Brain microvascular endothelial cell (primary cell): ENCODE results near the gene CCR9.

Experiments used
- DNase-seq: peaks from one replicate; pipeline ENCODE4 v3.0.0-alpha.2; 2020
- H3K27ac ChIP-seq: fragments of 250-450 bp; sonication (Bioruptor Pico); 2 replicates; pipeline ENCODE4 v1.5.1; 2020; ENCODE audit warnings: mild to moderate bottlenecking, moderate library complexity
- H3K27me3 ChIP-seq: fragments of 250-450 bp; sonication (Bioruptor Pico); replicated peaks from 2 replicates; pipeline ENCODE4 v1.5.1; 2020; ENCODE audit warnings: mild to moderate bottlenecking
- H3K36me3 ChIP-seq: fragments of 250-450 bp; sonication (Bioruptor Pico); replicated peaks from 2 replicates; pipeline ENCODE4 v1.5.1; 2020; ENCODE audit warnings: mild to moderate bottlenecking
- H3K4me3 ChIP-seq: 2 replicates; pipeline ENCODE4 v1.5.1; 2011; ENCODE audit warnings: low read depth, mild to moderate bottlenecking, control low read depth, low read length, moderate library complexity
- in situ Hi-C: cut with HindIII; loops from 2 replicates; pipeline ENCODE4 v1.10.0; 2017; ENCODE audit warnings: low sequenced_read_pairs, low pct_ligation_motif_present
- TF ChIP-seq, protein P1 (sequence below): IDR thresholded peaks from 2 replicates; pipeline ENCODE4 v1.5.1; 2011; ENCODE audit warnings: low read depth, mild to moderate bottlenecking, moderate library complexity, low read length, control low read depth, inconsistent platforms; ENCODE audit errors: missing control alignments

CCR9 gene

GRCh38 chr3:45946875-45947274 lies 60.5 kb downstream of the CCR9 start:
- H3K27me3 ChIP-seq, result no peaks in the 10 kb centered on the region

DNA sequence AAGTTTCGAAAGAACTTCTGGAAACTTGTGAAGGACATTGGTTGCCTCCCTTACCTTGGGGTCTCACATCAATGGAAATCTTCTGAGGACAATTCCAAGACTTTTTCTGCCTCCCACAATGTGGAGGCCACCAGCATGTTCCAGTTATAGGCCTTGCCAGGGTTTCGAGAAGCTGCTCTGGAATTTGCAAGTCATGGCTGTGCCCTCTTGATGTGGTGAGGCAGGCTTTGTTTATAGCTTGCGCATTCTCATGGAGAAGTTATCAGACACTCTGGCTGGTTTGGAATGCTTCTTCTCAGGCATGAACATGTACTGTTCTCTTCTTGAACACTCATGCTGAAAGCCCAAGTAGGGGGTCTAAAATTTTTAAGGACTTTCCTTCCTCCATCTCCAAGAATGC lies 61.0 kb downstream of the CCR9 start:
- in situ Hi-C loops, result no loop called here
- no peak for DNase-seq
- Histone ChIP-seq H3K27ac (no peak overlapping the region), H3K27me3 (no peaks in the 10 kb centered on the region), H3K36me3 (peaks cover 22% of the 10 kb centered on the region), H3K4me3 (no peak overlapping the region)
- TF ChIP-seq, protein P1, sequence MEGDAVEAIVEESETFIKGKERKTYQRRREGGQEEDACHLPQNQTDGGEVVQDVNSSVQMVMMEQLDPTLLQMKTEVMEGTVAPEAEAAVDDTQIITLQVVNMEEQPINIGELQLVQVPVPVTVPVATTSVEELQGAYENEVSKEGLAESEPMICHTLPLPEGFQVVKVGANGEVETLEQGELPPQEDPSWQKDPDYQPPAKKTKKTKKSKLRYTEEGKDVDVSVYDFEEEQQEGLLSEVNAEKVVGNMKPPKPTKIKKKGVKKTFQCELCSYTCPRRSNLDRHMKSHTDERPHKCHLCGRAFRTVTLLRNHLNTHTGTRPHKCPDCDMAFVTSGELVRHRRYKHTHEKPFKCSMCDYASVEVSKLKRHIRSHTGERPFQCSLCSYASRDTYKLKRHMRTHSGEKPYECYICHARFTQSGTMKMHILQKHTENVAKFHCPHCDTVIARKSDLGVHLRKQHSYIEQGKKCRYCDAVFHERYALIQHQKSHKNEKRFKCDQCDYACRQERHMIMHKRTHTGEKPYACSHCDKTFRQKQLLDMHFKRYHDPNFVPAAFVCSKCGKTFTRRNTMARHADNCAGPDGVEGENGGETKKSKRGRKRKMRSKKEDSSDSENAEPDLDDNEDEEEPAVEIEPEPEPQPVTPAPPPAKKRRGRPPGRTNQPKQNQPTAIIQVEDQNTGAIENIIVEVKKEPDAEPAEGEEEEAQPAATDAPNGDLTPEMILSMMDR, result no peak

More at GRCh38 chr3:45946875-45947274, 60.5 kb downstream of the CCR9 start:
- no peak overlapping the region for H3K4me3 ChIP-seq
- peaks cover 19% of the 10 kb centered on the region for H3K36me3 ChIP-seq
- no peak overlapping the region for H3K27ac ChIP-seq
- no peak for DNase-seq
- TF ChIP-seq, protein P1, result no peak
- in situ Hi-C loops, result no loop called here

GRCh38 chr3:45948311-45948781 lies 62.0 kb downstream of the CCR9 start:
- peaks cover 29% of the 10 kb centered on the region for H3K36me3 ChIP-seq
- in situ Hi-C loops, result no loop called here
- TF ChIP-seq, protein P1, result no peak

GRCh38 chr3:45948881-45949280 lies 62.5 kb downstream of the CCR9 start:
- Histone ChIP-seq H3K27me3 (no peaks in the 10 kb centered on the region), H3K4me3 (no peak overlapping the region), H3K36me3 (peaks cover 29% of the 10 kb centered on the region), H3K27ac (no peak overlapping the region)
- DNase-seq, result no peak
- in situ Hi-C loops, result no loop called here
- TF ChIP-seq, protein P1, result no peak

More at GRCh38 chr3:45948311-45948781, 62.0 kb downstream of the CCR9 start:
- Histone ChIP-seq H3K27ac (no peak overlapping the region), H3K4me3 (no peak overlapping the region), H3K27me3 (no peaks in the 10 kb centered on the region)
- DNase-seq, result no peak

GRCh38 chr3:45949432-45949831 lies 63.1 kb downstream of the CCR9 start:
- in situ Hi-C loops, result no loop called here
- no peaks in the 10 kb centered on the region for H3K27me3 ChIP-seq
- TF ChIP-seq, protein P1, result no peak
- no peak for DNase-seq
- no peak overlapping the region for H3K4me3 ChIP-seq
- H3K27ac ChIP-seq, result no peak overlapping the region
- H3K36me3 ChIP-seq, result peaks cover 29% of the 10 kb centered on the region

DNA sequence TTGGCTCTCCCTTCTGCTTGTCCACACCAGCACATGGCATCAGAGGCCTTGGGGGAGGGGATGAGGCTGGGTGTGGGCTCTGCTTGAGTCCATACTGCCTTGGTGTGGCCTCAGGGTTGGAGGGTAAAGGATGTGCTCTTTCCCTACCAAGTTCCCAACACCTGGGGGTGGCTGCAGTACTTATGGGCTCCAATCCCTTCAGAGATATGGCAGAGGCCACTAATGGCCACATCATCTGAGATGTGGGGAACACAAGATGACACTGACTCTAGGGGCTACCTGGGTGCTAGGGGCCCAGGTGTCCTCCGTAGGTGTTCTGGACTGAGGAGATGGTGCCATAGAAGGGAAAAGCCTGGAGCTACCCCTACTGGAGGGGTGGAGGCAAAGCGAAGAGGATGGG lies 63.8 kb downstream of the CCR9 start:
- H3K4me3 ChIP-seq, result no peak overlapping the region
- in situ Hi-C loops, result no loop called here
- H3K27ac ChIP-seq, result no peak overlapping the region
- peaks cover 36% of the 10 kb centered on the region for H3K36me3 ChIP-seq
- no peak for DNase-seq
- TF ChIP-seq, protein P1, result no peak
- H3K27me3 ChIP-seq, result no peaks in the 10 kb centered on the region
